Stimulated activated naive CD8-positive, alpha-beta T cell treated with anti-CD3 and anti-CD28 coated beads, Interleukin-15, amount 100 ng/mL, for 72 hours (primary cell): ENCODE results near the gene FYN.

Experiments
- ATAC-seq: fragments of 150-1000 bp; cut with Tn5 transposase; 2 replicates; pipeline ENCODE4 v1.10.0; 2021; ENCODE audit warnings: mild to moderate bottlenecking, moderate library complexity
- DNase-seq, 2 donors: peaks; one replicate each; pipeline ENCODE4 v3.0.0; 2021 to 2022
- H3K27ac Mint-ChIP-seq, 2 donors: one replicate each; pipeline ENCODE4 v1.8.0; 2022; ENCODE audit warnings: mild to moderate bottlenecking in 2 of 2, mixed read lengths in 2 of 2, moderate library complexity in 2 of 2
- H3K27me3 Mint-ChIP-seq: one replicate; pipeline ENCODE4 v1.8.0; 2022; ENCODE audit warnings: mixed read lengths
- H3K4me1 Mint-ChIP-seq: one replicate; pipeline ENCODE4 v1.8.0; 2022; ENCODE audit warnings: mild to moderate bottlenecking, mixed read lengths
- H3K4me3 Mint-ChIP-seq, 2 donors: one replicate each; pipeline ENCODE4 v1.8.0; 2022; ENCODE audit warnings: mild to moderate bottlenecking in 2 of 2, mixed read lengths in 2 of 2, moderate library complexity in 1 of 2
- H3K9me3 Mint-ChIP-seq, 2 donors: one replicate each; pipeline ENCODE4 v1.8.0; 2022; ENCODE audit warnings: mixed read lengths in 2 of 2

The FYN gene

DNA sequence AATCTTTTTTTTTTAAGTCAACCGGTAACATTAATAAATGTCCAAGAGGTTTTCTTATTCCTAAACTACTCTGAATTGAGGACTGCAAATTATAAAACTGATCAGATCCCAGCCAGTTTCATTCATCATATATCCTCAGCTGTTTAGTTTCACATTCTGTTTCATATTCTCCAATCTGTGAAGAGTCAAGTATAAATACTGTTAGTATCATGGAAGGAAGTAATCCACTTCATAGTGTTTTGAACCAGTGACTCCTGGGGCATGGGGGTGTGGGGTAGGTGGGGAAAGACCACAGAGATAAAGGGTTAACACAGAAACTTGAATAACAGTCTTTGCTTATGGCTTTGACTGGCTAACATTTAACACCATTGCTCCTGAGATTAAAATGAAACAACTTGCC lies 69.9 kb downstream of the FYN start:
- no peaks in the 10 kb centered on the region for H3K27me3 Mint-ChIP-seq
- no peak for DNase-seq
- no peaks in the 10 kb centered on the region for H3K9me3 Mint-ChIP-seq
- peak overlapping the region; percentile 61 to 64 for H3K4me3 Mint-ChIP-seq
- peak overlapping the region; percentile 98 for H3K27ac Mint-ChIP-seq
- peak; percentile 34 for ATAC-seq
- peaks cover 100% of the 10 kb centered on the region for H3K4me1 Mint-ChIP-seq

DNA sequence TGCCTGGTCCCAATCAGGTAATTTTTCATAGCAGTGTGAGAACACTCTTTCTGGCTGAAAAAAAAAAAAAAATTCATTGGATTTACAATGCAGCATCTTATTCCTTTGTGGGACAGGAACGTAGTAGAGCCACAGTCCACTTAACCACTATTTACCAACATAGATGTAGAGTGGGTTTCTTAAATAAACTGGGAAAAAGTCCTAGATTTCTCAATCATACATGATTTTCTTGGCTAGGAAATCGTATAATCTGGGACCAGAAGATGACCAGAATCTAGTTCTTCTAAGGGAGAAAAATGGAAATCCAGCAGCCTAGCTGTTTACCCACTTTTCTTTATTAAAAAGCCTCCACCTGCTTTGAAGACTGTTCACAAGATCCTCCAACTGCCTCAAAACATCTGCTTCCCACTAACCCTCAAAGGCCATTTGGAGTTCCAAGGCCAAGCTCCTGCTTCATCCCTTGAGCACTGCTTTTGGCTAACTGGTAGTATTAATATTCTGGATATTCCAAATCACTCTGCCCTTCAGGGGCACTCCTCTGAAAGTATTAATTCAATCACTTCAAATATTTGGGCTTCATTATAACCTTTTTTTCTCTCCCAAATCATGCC lies 70.4 kb downstream of the FYN start:
- no peak for DNase-seq
- peaks cover 98% of the 10 kb centered on the region for H3K4me1 Mint-ChIP-seq
- no peaks in the 10 kb centered on the region for H3K27me3 Mint-ChIP-seq
- ATAC-seq, result no peak
- no peaks in the 10 kb centered on the region for H3K9me3 Mint-ChIP-seq
- H3K4me3 Mint-ChIP-seq, result peak overlapping the region; percentile 61 to 64
- peak overlapping the region; percentile 98 for H3K27ac Mint-ChIP-seq

DNA sequence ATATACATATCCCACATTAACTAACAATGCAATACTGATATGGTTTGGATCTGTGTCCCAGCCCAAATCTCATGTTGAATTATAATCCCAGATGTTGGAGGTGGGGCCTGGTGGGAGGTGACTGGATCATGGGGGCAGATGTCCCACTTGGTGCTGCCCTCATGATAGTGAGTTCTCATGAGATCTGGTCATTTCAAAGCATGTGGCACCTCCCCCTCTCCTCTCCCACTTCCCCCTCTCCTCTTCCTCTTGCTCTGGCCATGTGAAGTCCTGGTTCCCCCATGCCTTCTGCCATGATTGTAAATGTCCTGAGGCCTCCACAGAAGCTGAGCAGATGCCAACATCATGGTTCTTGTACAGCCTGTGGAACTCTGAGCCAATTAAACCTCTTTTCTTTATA lies 71.2 kb downstream of the FYN start:
- Mint-ChIP-seq H3K4me3 (no peak overlapping the region), H3K9me3 (no peaks in the 10 kb centered on the region), H3K27ac (peak overlapping the region in 1 of 2 donors; percentile 91), H3K27me3 (no peaks in the 10 kb centered on the region), H3K4me1 (peaks cover 90% of the 10 kb centered on the region)
- no peak for DNase-seq
- ATAC-seq, result no peak

GRCh38 chr6:111800821-111801220 lies 72.4 kb downstream of the FYN start:
- ATAC-seq, result no peak
- DNase-seq, result no peak
- no peaks in the 10 kb centered on the region for H3K27me3 Mint-ChIP-seq
- no peaks in the 10 kb centered on the region for H3K9me3 Mint-ChIP-seq
- peaks cover 78% of the 10 kb centered on the region for H3K4me1 Mint-ChIP-seq
- H3K27ac Mint-ChIP-seq, result no peak overlapping the region
- no peak overlapping the region for H3K4me3 Mint-ChIP-seq

DNA sequence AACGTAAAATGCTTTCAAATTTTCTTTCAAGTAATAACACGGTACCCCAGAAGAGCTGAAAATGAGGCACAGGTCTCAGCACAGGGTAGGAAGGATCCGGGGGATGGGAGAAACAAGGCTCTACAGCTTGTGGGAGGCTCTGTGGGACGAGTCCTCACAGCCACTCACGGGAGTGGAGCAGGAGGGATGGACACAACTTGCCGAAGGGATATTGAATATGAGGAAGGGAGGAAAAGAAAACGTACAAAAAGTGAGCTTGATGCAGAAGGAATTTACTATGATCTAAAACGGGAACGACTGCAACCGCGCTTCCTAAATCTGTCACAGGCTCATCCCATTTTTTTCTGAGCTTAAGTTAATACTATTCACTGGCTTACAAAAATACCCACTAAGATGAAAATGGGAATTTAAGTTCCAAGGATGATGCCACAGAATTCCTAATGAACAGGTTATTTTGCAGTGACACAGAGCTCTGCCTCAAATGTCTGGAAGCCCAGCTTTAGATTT lies 72.9 kb downstream of the FYN start:
- H3K4me1 Mint-ChIP-seq, result peaks cover 73% of the 10 kb centered on the region
- no peak for ATAC-seq
- H3K27me3 Mint-ChIP-seq, result no peaks in the 10 kb centered on the region
- H3K9me3 Mint-ChIP-seq, result no peaks in the 10 kb centered on the region
- no peak for DNase-seq
- no peak overlapping the region for H3K4me3 Mint-ChIP-seq
- H3K27ac Mint-ChIP-seq, result peak overlapping the region in 1 of 2 donors; percentile 71

GRCh38 chr6:111799576-111800258 lies 73.5 kb downstream of the FYN start:
- no peak for ATAC-seq
- Mint-ChIP-seq H3K27ac (peak overlapping the region in 1 of 2 donors; percentile 71), H3K4me3 (peak overlapping the region in 1 of 2 donors; percentile 31), H3K9me3 (no peaks in the 10 kb centered on the region), H3K4me1 (peaks cover 67% of the 10 kb centered on the region), H3K27me3 (no peaks in the 10 kb centered on the region)
- no peak for DNase-seq

DNA sequence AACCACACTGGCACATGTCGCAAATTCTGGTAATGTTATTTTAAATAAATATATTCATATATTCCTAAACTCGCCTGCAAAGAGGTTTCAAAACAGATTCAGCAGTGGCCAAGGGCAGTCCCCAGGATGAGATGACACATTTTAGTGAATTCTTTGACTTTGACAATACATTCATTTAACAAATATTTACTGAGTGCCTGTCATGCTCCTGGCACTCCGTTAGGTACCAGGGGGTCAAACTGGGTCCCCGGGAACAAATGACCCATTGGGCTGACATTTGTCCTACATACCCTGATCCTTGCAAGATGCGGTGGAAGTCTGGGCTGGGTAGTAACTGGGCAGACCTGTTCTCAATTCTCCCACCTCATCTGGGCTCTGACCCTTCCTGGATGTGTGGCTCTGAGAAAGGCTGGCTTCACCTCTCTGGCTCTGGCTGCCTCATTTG lies 74.9 kb downstream of the FYN start:
- DNase-seq (no peak), ATAC-seq (peak; percentile 15)
- H3K27me3 Mint-ChIP-seq, result no peaks in the 10 kb centered on the region
- H3K27ac Mint-ChIP-seq, result peak overlapping the region; percentile 35 to 91
- H3K4me1 Mint-ChIP-seq, result peaks cover 53% of the 10 kb centered on the region
- no peaks in the 10 kb centered on the region for H3K9me3 Mint-ChIP-seq
- H3K4me3 Mint-ChIP-seq, result no peak overlapping the region

DNA sequence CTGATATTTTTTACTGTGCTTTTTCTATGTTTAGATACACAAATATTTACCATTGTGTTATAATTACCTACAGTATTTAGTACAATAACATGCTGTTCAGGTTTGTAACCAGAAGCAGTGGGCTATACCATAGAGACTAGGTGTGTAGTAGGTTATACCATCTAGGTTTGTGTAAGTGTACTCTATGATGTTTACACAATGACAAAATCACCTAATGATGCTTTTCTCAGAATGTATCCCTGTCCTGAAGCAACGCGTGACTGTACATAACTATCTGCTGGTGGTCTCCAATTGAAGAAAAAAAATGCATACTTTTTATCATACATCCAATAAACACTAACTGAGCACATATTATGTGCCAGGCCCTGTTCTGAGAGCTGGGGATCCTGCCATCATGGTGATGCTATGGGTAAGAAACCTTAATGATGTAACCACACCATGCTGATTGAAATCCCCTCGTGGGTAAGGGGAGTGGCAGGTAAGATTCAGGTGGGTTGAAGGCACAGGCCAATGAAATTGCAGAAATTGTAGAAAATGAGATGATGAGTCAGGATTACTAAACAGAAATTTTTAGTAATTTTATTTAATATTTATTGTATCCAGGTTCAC lies 76.8 kb downstream of the FYN start:
- DNase-seq, result peak in 1 of 2 donors; percentile 57
- Mint-ChIP-seq H3K27me3 (no peaks in the 10 kb centered on the region), H3K27ac (peak overlapping the region; percentile 95 to 97), H3K9me3 (no peaks in the 10 kb centered on the region), H3K4me1 (peaks cover 34% of the 10 kb centered on the region), H3K4me3 (peak overlapping the region in 1 of 2 donors; percentile 9)
- ATAC-seq, result peak; percentile 61

DNA sequence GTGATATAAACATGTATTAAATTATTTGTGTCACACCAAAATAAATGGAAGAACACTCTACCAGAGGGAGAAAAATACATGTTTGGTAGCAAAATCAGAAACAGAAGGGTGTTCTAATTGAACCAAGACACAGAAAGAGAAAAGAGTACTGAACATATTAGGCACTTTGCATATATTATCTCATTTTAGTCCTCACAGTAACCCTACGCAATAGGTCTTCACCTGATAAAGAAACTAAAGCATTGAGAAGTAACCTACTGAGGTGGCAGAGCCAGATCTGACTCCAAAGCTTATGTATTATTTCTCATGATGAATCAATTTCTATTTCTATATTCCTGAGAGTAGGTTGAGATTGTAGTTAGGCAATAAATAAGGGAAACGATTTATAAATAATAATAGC lies 77.7 kb downstream of the FYN start:
- H3K27me3 Mint-ChIP-seq, result no peaks in the 10 kb centered on the region
- no peak for DNase-seq
- H3K9me3 Mint-ChIP-seq, result no peaks in the 10 kb centered on the region
- H3K4me1 Mint-ChIP-seq, result peaks cover 25% of the 10 kb centered on the region
- peak overlapping the region; percentile 78 to 82 for H3K4me3 Mint-ChIP-seq
- H3K27ac Mint-ChIP-seq, result peak overlapping the region; percentile 96 to 97
- no peak for ATAC-seq

DNA sequence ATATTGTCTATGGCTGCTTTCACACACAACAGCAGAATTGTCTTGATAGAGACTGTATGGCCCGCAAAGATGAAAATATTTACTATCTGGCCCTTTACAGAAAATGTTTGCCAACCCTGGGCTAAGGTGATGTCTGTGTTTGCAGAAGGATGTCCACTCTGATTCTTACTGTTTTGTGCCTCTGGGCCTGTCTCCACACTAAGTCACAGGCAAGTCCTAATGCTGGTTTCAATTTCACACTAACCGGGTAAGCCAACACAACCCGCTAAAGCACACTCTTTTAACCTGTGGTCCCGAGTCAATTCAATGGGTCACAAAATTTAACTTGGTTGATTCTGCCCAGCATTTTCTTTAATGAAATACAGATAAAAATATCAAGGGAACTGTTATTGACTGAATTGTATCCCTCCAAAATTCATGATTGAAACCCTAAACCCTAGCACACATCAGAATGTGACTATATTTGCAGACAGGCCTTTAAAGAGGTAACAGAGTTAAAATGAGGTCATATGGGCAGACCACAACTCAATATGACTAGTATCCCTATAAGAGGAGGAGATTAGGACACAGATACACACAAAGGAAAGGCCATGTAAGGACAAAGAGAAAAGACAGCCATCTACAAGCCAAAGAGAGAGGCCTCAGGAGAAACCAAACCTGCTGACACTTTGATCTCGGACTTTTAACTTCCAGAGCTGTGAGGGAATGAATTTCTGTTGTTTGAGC lies 78.4 kb downstream of the FYN start:
- H3K4me3 Mint-ChIP-seq, result peak overlapping the region; percentile 78 to 82
- DNase-seq (no peak), ATAC-seq (peak; percentile 84)
- H3K27ac Mint-ChIP-seq, result peak overlapping the region; percentile 96 to 97
- no peaks in the 10 kb centered on the region for H3K27me3 Mint-ChIP-seq
- H3K4me1 Mint-ChIP-seq, result peaks cover 19% of the 10 kb centered on the region
- H3K9me3 Mint-ChIP-seq, result no peaks in the 10 kb centered on the region

DNA sequence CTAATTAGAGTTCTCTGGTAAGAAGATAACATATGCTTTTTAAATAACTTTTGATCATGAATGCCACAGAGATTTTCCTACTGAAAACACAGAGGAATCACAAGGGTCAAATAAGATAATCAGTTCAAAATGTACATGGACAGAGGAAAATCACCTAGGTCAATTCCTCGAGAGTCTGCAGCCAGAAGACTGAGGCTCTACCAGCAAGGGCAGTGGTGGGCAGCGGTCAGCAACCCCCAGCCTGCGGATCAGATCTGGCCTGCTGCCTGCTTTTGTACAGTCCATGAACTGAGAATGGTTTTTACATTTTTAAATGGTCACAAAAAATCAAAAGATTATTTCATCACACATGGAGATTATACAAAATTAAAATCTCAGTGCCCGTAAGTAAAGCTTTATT lies 79.0 kb downstream of the FYN start:
- Mint-ChIP-seq H3K27ac (peak overlapping the region; percentile 96 to 97), H3K4me3 (peak overlapping the region; percentile 78 to 82), H3K9me3 (no peaks in the 10 kb centered on the region), H3K4me1 (peaks cover 13% of the 10 kb centered on the region), H3K27me3 (no peaks in the 10 kb centered on the region)
- DNase-seq (no peak), ATAC-seq (no peak)

- Mint-ChIP-seq H3K9me3 (no peaks in the 10 kb centered on the region), H3K4me3 (peak overlapping the region; percentile 78 to 82), H3K4me1 (peaks cover 7% of the 10 kb centered on the region), H3K27me3 (no peaks in the 10 kb centered on the region), H3K27ac (peak overlapping the region; percentile 96 to 97)
- ATAC-seq, result peak; percentile 85
- peak; percentile 51 to 70 for DNase-seq
These were observed 79.5 kb downstream of the FYN start for GRCh38 chr6:111793711-111794111.

DNA sequence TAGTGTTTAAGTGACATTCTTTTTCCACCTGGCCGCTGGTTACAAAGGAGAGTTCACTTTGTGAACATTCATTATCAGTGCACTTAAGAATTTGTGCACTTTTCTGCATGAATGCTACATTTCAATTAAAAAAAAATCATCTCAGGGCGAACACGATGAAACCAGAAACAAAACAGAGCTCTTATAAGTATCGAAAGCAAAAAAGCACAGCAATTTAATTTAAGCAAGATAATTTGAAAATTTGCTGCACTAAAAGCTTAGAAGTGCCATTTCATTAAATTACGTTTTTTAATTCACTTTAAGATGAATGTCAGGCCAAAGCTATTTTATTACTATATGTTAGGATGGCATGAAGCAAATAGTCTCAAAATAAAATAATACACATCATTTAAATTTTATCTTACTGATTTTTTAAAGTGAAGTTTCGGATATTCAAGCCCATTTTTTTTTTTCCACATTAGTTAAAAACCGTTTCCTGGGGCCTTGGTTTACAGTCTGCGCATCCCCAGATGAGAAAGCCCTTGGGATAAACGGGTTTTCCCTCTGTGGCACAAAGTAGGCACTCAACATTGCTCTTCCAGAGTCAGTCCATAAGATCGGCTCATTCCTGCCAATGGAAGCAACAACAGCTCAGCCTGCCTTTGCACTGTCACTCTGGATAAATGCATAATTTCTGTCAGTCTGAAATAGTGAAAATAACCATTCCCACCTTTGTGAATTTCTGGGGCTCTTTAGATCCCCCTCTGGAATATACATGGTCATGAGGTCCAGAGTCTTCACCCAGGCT lies 80.1 kb downstream of the FYN start:
- Mint-ChIP-seq H3K27me3 (no peaks in the 10 kb centered on the region), H3K27ac (peak overlapping the region; percentile 96 to 97), H3K9me3 (no peaks in the 10 kb centered on the region), H3K4me1 (peaks cover under 1% of the 10 kb centered on the region), H3K4me3 (peak overlapping the region; percentile 78 to 82)
- DNase-seq (no peak), ATAC-seq (no peak)

DNA sequence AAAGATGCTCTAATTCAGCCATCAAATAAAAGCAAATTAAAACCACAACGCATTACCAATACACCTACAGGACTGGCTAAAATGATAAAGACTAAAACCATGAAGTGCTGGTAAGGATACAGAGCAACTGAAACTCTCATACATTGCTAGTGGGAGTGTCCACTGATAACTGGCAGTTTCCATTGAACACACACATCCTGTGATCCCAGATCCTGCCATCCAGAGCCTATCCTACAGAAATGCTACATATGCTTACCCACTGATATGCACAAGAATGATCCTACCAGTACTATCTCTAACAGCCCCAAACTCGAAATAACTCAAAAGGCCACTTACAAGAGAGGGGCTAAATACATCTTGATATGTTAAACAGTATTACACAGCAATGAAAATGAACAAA lies 81.0 kb downstream of the FYN start:
- Mint-ChIP-seq H3K27ac (peak overlapping the region in 1 of 2 donors; percentile 35), H3K4me3 (peak overlapping the region; percentile 25 to 53), H3K27me3 (no peaks in the 10 kb centered on the region), H3K9me3 (no peaks in the 10 kb centered on the region), H3K4me1 (no peaks in the 10 kb centered on the region)
- DNase-seq (no peak), ATAC-seq (no peak)

DNA sequence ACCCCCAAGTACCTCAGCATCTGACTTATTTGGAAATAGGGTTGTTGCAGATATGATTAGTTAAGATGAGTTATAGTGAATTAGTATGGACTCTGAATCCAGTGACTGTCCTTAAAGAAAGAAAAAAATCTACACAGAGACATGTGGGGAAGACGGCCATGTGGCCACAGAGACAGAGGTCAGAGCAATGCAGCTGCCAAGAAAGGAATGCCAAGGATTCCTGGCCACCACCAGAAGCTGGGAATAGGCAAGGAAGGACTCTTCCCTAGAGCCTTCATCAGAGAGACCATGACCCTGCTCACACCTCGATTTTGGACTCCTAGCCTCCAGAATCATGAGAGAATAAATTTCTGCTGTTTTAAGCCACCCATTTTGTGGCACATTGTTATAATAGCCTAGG lies 81.8 kb downstream of the FYN start:
- Mint-ChIP-seq H3K4me3 (peak overlapping the region; percentile 0 to 53), H3K4me1 (no peaks in the 10 kb centered on the region)

More for the DNA sequence above, 81.8 kb downstream of the FYN start:
- H3K9me3 Mint-ChIP-seq, result no peaks in the 10 kb centered on the region
- H3K27me3 Mint-ChIP-seq, result no peaks in the 10 kb centered on the region
- no peak for DNase-seq
- peak overlapping the region in 1 of 2 donors; percentile 12 for H3K27ac Mint-ChIP-seq
- ATAC-seq, result no peak
